ENCODE results near the gene NOC4L.

The NOC4L gene

DNA sequence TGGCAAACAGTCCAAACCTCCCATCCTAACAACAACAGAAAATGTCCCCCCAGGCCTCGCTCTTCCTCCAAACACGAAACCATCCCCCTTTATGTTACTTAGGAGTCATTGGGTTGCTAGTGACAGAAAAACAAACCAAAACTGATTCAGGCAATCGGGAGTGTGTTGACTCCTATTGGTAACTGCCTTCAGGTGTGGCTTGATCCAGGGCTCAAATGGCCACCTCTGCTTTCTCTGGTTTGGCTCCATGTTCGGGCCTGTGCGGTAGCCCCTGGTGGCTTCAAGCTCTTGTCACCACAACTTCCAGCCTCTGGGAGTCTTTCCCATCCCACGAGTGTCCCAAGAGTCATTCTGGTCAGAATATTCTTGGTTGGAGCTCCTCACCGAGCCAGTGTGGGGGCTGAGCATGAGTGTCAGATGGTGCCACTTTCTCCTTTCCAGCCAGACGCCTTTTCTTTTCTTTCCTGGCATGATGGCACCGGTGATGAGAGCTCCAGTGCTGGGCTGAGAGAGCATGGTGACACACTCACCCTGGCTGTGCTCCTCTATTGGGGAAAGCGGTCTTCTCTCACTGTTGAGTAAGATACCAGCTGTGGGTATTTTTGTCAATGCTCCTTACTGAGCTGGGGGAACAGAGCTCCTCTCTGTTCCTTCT is 38.6 kb downstream of the NOC4L start:
- Histone ChIP-seq H3K27me3 (ENCODE audit: low read length) (no peaks in the 10 kb centered on the region), H3F3A (ENCODE audit: insufficient read depth) (no peaks in the 10 kb centered on the region), H3K27ac (ENCODE audit: low read depth, low read length) (no peak overlapping the region), H3K36me3 (ENCODE audit: low read length) (no peaks in the 10 kb centered on the region), H3K4me2 (ENCODE audit: low read depth, low read length, poor library complexity, severe bottlenecking) (no peak overlapping the region), H3K9ac (ENCODE audit: low read length) (no peak overlapping the region), H3K9me3 (ENCODE audit: insufficient read depth, low read length) (no peaks in the 10 kb centered on the region), H3K4me3 (ENCODE audit: insufficient read depth, low read length, poor library complexity, severe bottlenecking) (no peak overlapping the region), H3K79me2 (ENCODE audit: insufficient read depth, low read length) (no peaks in the 10 kb centered on the region), H3K9me2 (replicated peaks; ENCODE audit: insufficient read depth, low read length) (no peaks in the 10 kb centered on the region), H4K20me1 (ENCODE audit: low read depth, low read length) (no peaks in the 10 kb centered on the region), H2AFZ (ENCODE audit: low read depth, low read length, severe bottlenecking) (no peak overlapping the region)
- TF ChIP-seq CTCF (IDR thresholded peaks at IDR 0.05; ENCODE audit: insufficient read depth, low read length, poor library complexity, severe bottlenecking), result no peak
- TF ChIP-seq EZH2phosphoT487 (conservative IDR thresholded peaks at IDR 0.05; ENCODE audit: low read length), result no peak

DNA sequence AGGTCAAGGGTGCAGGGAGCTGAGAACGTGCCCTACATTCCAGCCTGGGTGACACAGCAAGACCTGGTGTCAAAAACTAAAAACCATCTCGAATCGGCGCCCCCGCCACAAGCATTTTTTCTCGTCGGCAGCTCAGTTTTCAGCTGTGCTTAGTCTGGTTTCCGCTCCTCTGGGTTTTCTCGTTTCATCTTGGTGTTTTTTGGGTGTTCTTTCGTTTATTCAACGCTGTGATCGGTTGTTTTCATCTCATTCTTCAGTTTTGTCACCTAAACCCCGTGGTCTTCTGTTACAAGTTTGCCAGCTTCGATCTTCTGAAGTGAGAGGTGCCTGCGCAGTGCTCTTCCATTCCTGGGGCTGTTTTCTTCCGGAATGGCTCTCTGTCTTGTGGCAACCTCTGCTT is 41.4 kb downstream of the NOC4L start:
- Histone ChIP-seq H3F3A (ENCODE audit: insufficient read depth) (no peaks in the 10 kb centered on the region), H3K9me3 (ENCODE audit: insufficient read depth, low read length) (no peaks in the 10 kb centered on the region), H3K27ac (ENCODE audit: low read depth, low read length) (no peak overlapping the region), H3K4me3 (ENCODE audit: insufficient read depth, low read length, poor library complexity, severe bottlenecking) (no peak overlapping the region), H3K27me3 (ENCODE audit: low read length) (no peaks in the 10 kb centered on the region), H3K9me2 (replicated peaks; ENCODE audit: insufficient read depth, low read length) (no peaks in the 10 kb centered on the region), H3K4me2 (ENCODE audit: low read depth, low read length, poor library complexity, severe bottlenecking) (no peak overlapping the region), H3K36me3 (ENCODE audit: low read length) (no peaks in the 10 kb centered on the region), H4K20me1 (ENCODE audit: low read depth, low read length) (no peaks in the 10 kb centered on the region), H3K79me2 (ENCODE audit: insufficient read depth, low read length) (no peaks in the 10 kb centered on the region), H2AFZ (ENCODE audit: low read depth, low read length, severe bottlenecking) (no peak overlapping the region), H3K9ac (ENCODE audit: low read length) (no peak overlapping the region)
- TF ChIP-seq EZH2phosphoT487 (conservative IDR thresholded peaks at IDR 0.05; ENCODE audit: low read length), result no peak
- TF ChIP-seq CTCF (IDR thresholded peaks at IDR 0.05; ENCODE audit: insufficient read depth, low read length, poor library complexity, severe bottlenecking), result no peak

DNA sequence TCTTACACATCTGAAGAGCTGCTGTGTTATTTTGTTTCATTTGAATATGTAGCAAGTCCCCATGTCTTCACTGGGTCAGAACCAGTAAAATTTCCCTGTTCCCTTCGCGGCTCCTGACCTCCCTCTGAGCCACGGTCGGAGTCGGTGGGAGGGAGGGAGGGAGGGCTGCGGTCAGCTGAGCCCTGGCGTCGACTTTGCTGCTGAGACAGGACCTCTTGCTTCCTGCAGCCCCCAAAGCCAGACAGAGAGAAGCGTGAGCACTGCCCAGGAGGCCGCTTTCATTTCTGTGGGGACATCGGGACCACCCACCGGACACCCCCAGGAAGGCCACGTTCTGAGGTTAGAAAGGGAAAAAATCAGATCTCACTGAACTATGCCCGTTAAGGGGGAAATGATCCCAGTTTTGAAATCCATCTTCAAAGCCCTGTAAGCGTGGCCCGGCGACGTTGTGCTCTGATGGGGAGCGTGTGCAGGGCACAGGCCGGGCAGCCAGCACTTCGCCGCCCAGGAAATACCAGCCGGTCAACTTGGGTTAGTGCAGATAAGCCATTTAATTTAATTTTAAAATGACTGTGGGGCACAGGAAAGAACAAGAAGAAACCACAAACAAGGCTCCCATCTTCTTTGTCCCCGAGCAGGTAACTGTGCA is 42.1 kb downstream of the NOC4L start:
- H3K9ac ChIP-seq (ENCODE audit: low read length), result no peak overlapping the region

More for the DNA sequence above, 42.1 kb downstream of the NOC4L start:
- Histone ChIP-seq H2AFZ (ENCODE audit: low read depth, low read length, severe bottlenecking) (no peak overlapping the region), H3K27me3 (ENCODE audit: low read length) (no peaks in the 10 kb centered on the region), H3K36me3 (ENCODE audit: low read length) (no peaks in the 10 kb centered on the region), H3F3A (ENCODE audit: insufficient read depth) (no peaks in the 10 kb centered on the region), H3K9me3 (ENCODE audit: insufficient read depth, low read length) (no peaks in the 10 kb centered on the region), H3K4me3 (ENCODE audit: insufficient read depth, low read length, poor library complexity, severe bottlenecking) (no peak overlapping the region), H3K9me2 (replicated peaks; ENCODE audit: insufficient read depth, low read length) (no peaks in the 10 kb centered on the region), H3K79me2 (ENCODE audit: insufficient read depth, low read length) (no peaks in the 10 kb centered on the region), H3K27ac (ENCODE audit: low read depth, low read length) (no peak overlapping the region), H4K20me1 (ENCODE audit: low read depth, low read length) (no peaks in the 10 kb centered on the region), H3K4me2 (ENCODE audit: low read depth, low read length, poor library complexity, severe bottlenecking) (no peak overlapping the region)
- TF ChIP-seq CTCF (IDR thresholded peaks at IDR 0.05; ENCODE audit: insufficient read depth, low read length, poor library complexity, severe bottlenecking), result no peak
- TF ChIP-seq EZH2phosphoT487 (conservative IDR thresholded peaks at IDR 0.05; ENCODE audit: low read length), result no peak

Measured in SU-DHL-6 (cell line).